ENCODE measurements around the gene RSRC1. TPM values are rescaled to one million over a fixed set of nuclear protein-coding genes. Genes with fewer than 3 reads are reported as not detected.

RSRC1 gene
- total RNA-seq, 2 experiments from 2014 or later, result 76.3 to 78.1 TPM

GRCh38 chr3:158152186-158152585, 42.3 kb downstream of the RSRC1 start:
- H2AFZ ChIP-seq (ENCODE audit: low read length), result no peak overlapping the region
- ChIA-PET CTCF (ENCODE audit: unreplicated experiment) (interaction anchor here (0.6 kb wide), 1 partner anchor 992 kb away, joined by 3 read pairs; no protein-coding TSS in a partner anchor), POLR2A (interaction anchor here (2.2 kb wide), 1 partner anchor 14 kb away, joined by 7 read pairs; no protein-coding TSS in a partner anchor)

DNA sequence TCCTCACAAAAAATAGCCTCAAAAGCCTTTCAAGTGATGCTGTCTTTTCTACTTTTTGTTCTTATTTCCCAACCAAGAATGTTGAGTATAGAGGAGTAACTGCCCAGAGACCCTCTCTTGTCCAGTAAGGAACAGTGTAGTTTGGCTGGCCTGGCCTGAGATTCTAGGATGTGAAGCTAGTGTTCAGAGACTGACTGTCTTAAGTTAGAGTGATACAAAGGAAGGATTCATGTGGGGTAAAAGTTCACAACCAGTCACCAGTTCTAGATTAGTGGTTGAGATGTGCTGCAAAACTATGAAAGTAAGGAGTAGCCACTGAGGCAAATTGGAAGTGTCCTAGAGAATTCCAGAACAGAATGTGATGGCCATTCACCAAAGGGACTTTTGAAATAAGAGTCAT, 49.1 kb downstream of the RSRC1 start:
- no peak for DNase-seq (ENCODE audit: low spot score)
- Histone ChIP-seq H3K79me2 (ENCODE audit: insufficient read depth, low read depth, low read length) (peaks cover 3% of the 10 kb centered on the region; the same call in 1 of the 2 replicates), H3K9me2 (ENCODE audit: insufficient read depth, low read length) (no peaks in the 10 kb centered on the region), H3K4me2 (ENCODE audit: low read length) (no peak overlapping the region), H3K9me3 (ENCODE audit: low read length) (no peaks in the 10 kb centered on the region), H3K4me1 (ENCODE audit: insufficient read depth, low read length, poor library complexity, severe bottlenecking) (no peaks in the 10 kb centered on the region), H4K20me1 (ENCODE audit: insufficient read depth, low read length) (no peaks in the 10 kb centered on the region), H2AFZ (ENCODE audit: low read length) (no peak overlapping the region), H3K4me3 (ENCODE audit: low read depth, low read length, poor library complexity, severe bottlenecking) (no peak overlapping the region), H3K36me3 (ENCODE audit: insufficient read depth, low read length) (peaks cover 8% of the 10 kb centered on the region; the same call in 1 of the 2 replicates), H3K27ac (ENCODE audit: low read depth, low read length, poor library complexity, severe bottlenecking) (no peak overlapping the region)
- ChIA-PET CTCF (ENCODE audit: unreplicated experiment) (no interaction called here), POLR2A (interaction anchor here (0.7 to 1.5 kb wide), 2 partner anchors 8 to 154 kb away, joined by 4 read pairs; no protein-coding TSS in a partner anchor)
- no TSS peak for BruUV-seq (replicated peaks)
- no peak for TF ChIP-seq EZH2phosphoT487 (IDR thresholded peaks at IDR 0.05; ENCODE audit: borderline replicate concordance, low read depth, low read length)
- TF ChIP-seq, protein P1, sequence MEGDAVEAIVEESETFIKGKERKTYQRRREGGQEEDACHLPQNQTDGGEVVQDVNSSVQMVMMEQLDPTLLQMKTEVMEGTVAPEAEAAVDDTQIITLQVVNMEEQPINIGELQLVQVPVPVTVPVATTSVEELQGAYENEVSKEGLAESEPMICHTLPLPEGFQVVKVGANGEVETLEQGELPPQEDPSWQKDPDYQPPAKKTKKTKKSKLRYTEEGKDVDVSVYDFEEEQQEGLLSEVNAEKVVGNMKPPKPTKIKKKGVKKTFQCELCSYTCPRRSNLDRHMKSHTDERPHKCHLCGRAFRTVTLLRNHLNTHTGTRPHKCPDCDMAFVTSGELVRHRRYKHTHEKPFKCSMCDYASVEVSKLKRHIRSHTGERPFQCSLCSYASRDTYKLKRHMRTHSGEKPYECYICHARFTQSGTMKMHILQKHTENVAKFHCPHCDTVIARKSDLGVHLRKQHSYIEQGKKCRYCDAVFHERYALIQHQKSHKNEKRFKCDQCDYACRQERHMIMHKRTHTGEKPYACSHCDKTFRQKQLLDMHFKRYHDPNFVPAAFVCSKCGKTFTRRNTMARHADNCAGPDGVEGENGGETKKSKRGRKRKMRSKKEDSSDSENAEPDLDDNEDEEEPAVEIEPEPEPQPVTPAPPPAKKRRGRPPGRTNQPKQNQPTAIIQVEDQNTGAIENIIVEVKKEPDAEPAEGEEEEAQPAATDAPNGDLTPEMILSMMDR (conservative IDR thresholded peaks at IDR 0.05; ENCODE audit: low read length), result no peak
- intact Hi-C loops (cut with micrococcal nuclease; ENCODE audit: unreplicated experiment), result no loop called here

More at GRCh38 chr3:158152186-158152585, 42.3 kb downstream of the RSRC1 start:
- no peak for DNase-seq (ENCODE audit: low spot score)
- intact Hi-C loops (cut with micrococcal nuclease; ENCODE audit: unreplicated experiment), result no loop called here
- no peak for TF ChIP-seq EZH2phosphoT487 (IDR thresholded peaks at IDR 0.05; ENCODE audit: borderline replicate concordance, low read depth, low read length)
- TF ChIP-seq, protein P1 (conservative IDR thresholded peaks at IDR 0.05; ENCODE audit: low read length), result no peak
- Histone ChIP-seq H3K36me3 (ENCODE audit: insufficient read depth, low read length) (peaks cover 16% of the 10 kb centered on the region; the same call in 1 of the 2 replicates), H3K4me1 (ENCODE audit: insufficient read depth, low read length, poor library complexity, severe bottlenecking) (no peaks in the 10 kb centered on the region), H3K79me2 (ENCODE audit: insufficient read depth, low read depth, low read length) (no peaks in the 10 kb centered on the region), H3K9me3 (ENCODE audit: low read length) (no peaks in the 10 kb centered on the region), H3K4me2 (ENCODE audit: low read length) (no peak overlapping the region), H3K4me3 (ENCODE audit: low read depth, low read length, poor library complexity, severe bottlenecking) (no peak overlapping the region), H4K20me1 (ENCODE audit: insufficient read depth, low read length) (peaks cover 7% of the 10 kb centered on the region), H3K9me2 (ENCODE audit: insufficient read depth, low read length) (no peaks in the 10 kb centered on the region), H3K27ac (ENCODE audit: low read depth, low read length, poor library complexity, severe bottlenecking) (no peak overlapping the region)
- no TSS peak for BruUV-seq (replicated peaks)

DNA sequence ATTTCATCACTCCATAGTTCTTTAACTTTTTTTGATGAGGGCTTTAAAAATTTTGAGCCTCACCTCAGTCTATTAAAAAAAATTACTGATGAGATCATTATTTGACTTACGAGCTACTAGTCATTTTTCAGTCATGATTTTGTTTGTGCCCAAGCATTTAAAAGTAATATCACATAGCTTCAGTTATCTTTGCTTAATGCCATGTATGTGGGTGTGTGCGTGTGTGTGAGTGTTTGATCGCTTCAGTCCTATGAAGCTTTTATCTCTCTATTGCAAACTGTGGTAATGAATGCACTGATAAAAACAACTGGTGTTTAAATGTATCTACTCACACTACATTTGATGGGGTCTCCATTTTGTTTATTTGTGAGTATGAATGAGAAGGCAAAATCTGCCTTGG, 49.8 kb downstream of the RSRC1 start:
- H3K36me3 ChIP-seq (ENCODE audit: insufficient read depth, low read length), result peaks cover 7% of the 10 kb centered on the region; the same call in 1 of the 2 replicates
- H3K9me3 ChIP-seq (ENCODE audit: low read length), result no peaks in the 10 kb centered on the region
- H3K4me3 ChIP-seq (ENCODE audit: low read depth, low read length, poor library complexity, severe bottlenecking), result no peak overlapping the region
- no TSS peak for BruUV-seq (replicated peaks)
- H3K27ac ChIP-seq (ENCODE audit: low read depth, low read length, poor library complexity, severe bottlenecking), result no peak overlapping the region
- ChIA-PET CTCF (ENCODE audit: unreplicated experiment) (no interaction called here), POLR2A (interaction anchor here (0.6 to 1.5 kb wide), 3 partner anchors 9 to 13 kb away, joined by 3 to 4 read pairs (median 4); no protein-coding TSS in a partner anchor)
- H4K20me1 ChIP-seq (ENCODE audit: insufficient read depth, low read length), result no peaks in the 10 kb centered on the region
- no peak for TF ChIP-seq EZH2phosphoT487 (IDR thresholded peaks at IDR 0.05; ENCODE audit: borderline replicate concordance, low read depth, low read length)
- TF ChIP-seq, protein P1 (conservative IDR thresholded peaks at IDR 0.05; ENCODE audit: low read length), result no peak
- no peaks in the 10 kb centered on the region for H3K9me2 ChIP-seq (ENCODE audit: insufficient read depth, low read length)
- no peaks in the 10 kb centered on the region for H3K4me1 ChIP-seq (ENCODE audit: insufficient read depth, low read length, poor library complexity, severe bottlenecking)
- H3K79me2 ChIP-seq (ENCODE audit: insufficient read depth, low read depth, low read length), result peaks cover 3% of the 10 kb centered on the region; the same call in 1 of the 2 replicates
- intact Hi-C loops (cut with micrococcal nuclease; ENCODE audit: unreplicated experiment), result no loop called here
- no peak overlapping the region for H3K4me2 ChIP-seq (ENCODE audit: low read length)
- H2AFZ ChIP-seq (ENCODE audit: low read length), result no peak overlapping the region
- DNase-seq (ENCODE audit: low spot score), result no peak
